ENCODE results near the gene ZYG11B.
"Not testable (repeated sequence)": the region's sequence is repeated elsewhere in the genome, so short reads cannot be mapped to it uniquely, and the experiment has no call there.

ZYG11B gene

GRCh38 chr1:52801011-52801410 is 74.8 kb downstream of the ZYG11B start:
- TF ChIP-seq, protein P1, sequence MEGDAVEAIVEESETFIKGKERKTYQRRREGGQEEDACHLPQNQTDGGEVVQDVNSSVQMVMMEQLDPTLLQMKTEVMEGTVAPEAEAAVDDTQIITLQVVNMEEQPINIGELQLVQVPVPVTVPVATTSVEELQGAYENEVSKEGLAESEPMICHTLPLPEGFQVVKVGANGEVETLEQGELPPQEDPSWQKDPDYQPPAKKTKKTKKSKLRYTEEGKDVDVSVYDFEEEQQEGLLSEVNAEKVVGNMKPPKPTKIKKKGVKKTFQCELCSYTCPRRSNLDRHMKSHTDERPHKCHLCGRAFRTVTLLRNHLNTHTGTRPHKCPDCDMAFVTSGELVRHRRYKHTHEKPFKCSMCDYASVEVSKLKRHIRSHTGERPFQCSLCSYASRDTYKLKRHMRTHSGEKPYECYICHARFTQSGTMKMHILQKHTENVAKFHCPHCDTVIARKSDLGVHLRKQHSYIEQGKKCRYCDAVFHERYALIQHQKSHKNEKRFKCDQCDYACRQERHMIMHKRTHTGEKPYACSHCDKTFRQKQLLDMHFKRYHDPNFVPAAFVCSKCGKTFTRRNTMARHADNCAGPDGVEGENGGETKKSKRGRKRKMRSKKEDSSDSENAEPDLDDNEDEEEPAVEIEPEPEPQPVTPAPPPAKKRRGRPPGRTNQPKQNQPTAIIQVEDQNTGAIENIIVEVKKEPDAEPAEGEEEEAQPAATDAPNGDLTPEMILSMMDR (IDR thresholded peaks at IDR 0.05; ENCODE audit: extremely low read depth, insufficient read depth, missing control alignments) = no peak
- in situ Hi-C loops (cut with MboI; ENCODE audit: low pct_unique_long_range_greater_than_20kb, low sequenced_read_pairs, unreplicated experiment) = no loop called here
- no peak for DNase-seq (ENCODE audit: low spot score)

- in situ Hi-C loops (cut with MboI; ENCODE audit: low pct_unique_long_range_greater_than_20kb, low sequenced_read_pairs, unreplicated experiment); DNase-seq (ENCODE audit: low spot score): not testable (repeated sequence)
Observed at GRCh38 chr1:52804083-52804482, 77.8 kb downstream of the ZYG11B start.

GRCh38 chr1:52814465-52814864 is 88.2 kb downstream of the ZYG11B start:
- DNase-seq (ENCODE audit: low spot score) = no peak
- TF ChIP-seq, protein P1 (IDR thresholded peaks at IDR 0.05; ENCODE audit: extremely low read depth, insufficient read depth, missing control alignments) = no peak
- in situ Hi-C loops (cut with MboI; ENCODE audit: low pct_unique_long_range_greater_than_20kb, low sequenced_read_pairs, unreplicated experiment) = no loop called here

DNA sequence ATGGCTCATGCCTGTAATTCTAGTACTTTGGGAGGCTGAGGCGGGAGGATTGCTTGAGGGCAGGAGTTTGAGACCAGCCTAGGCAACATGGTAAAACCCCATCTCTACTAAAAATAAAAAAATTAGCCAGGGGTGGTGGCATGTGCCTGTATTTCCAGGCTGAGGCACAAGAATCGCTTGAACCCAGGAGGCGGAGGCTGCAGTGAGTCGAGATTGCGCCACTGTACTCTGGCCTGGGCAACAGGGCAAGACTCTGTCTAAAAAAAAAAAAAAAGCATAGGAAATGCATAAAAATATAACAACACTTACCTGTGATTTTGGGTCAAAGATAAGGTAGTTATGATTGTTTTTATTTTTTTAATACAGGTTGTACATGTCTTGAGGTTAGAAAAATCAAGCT is 94.6 kb downstream of the ZYG11B start:
- DNase-seq (ENCODE audit: low spot score); in situ Hi-C loops (cut with MboI; ENCODE audit: low pct_unique_long_range_greater_than_20kb, low sequenced_read_pairs, unreplicated experiment): not testable (repeated sequence)

- DNase-seq (ENCODE audit: low spot score) = peak; percentile 20
- TF ChIP-seq, protein P1 (IDR thresholded peaks at IDR 0.05; ENCODE audit: extremely low read depth, insufficient read depth, missing control alignments) = peak; percentile 30
- in situ Hi-C loops (cut with MboI; ENCODE audit: low pct_unique_long_range_greater_than_20kb, low sequenced_read_pairs, unreplicated experiment) = no loop called here
Observed at GRCh38 chr1:52825868-52826267, 99.6 kb downstream of the ZYG11B start.

- in situ Hi-C loops (cut with MboI; ENCODE audit: low pct_unique_long_range_greater_than_20kb, low sequenced_read_pairs, unreplicated experiment) = no loop called here
- DNase-seq (ENCODE audit: low spot score) = no peak
- TF ChIP-seq, protein P1 (IDR thresholded peaks at IDR 0.05; ENCODE audit: extremely low read depth, insufficient read depth, missing control alignments) = no peak
Observed at GRCh38 chr1:52834798-52835197, 108.5 kb downstream of the ZYG11B start.

DNA sequence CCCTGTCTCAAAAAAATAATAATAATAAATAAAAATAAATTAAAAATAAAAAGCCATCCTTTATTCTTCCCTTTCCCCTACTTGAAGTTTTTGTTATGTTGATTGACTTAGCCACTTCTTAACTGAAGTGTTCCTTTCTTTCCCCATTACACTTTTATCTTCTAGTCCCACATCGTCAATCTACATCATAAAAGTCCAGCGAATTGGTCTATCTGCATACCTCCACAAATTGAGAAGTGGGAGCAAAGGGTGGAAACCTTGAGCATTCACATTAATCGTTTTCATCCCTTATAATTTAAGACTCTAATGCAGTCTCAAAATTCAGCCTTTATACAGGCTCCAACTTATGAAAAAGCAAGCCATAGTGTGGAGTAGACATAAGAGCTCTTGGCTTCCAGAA is 109.8 kb downstream of the ZYG11B start:
- in situ Hi-C loops (cut with MboI; ENCODE audit: low pct_unique_long_range_greater_than_20kb, low sequenced_read_pairs, unreplicated experiment) = no loop called here
- TF ChIP-seq, protein P1 (IDR thresholded peaks at IDR 0.05; ENCODE audit: extremely low read depth, insufficient read depth, missing control alignments) = no peak

DNA sequence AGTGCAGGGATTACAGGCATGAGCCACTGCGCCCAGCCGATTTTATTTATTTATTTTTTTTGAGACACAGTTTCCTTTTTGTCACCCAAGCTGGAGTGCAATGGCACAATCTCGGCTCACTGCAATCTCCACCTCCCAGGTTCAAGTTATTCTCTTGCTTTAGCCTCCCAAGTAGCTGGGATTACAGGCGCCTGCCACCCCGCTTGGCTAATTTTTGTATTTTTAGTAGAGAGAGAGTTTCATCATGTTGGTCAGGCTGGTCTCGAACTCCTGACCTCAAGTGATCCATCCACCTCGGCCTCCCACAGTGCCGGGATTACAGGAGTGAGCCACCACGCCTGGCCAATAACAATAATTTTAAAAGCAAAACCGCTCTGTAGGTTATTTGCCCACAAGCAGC is 112.9 kb downstream of the ZYG11B start:
- in situ Hi-C loops (cut with MboI; ENCODE audit: low pct_unique_long_range_greater_than_20kb, low sequenced_read_pairs, unreplicated experiment); DNase-seq (ENCODE audit: low spot score): not testable (repeated sequence)

More for the DNA sequence above, 109.8 kb downstream of the ZYG11B start:
- DNase-seq (ENCODE audit: low spot score) = no peak
